Left ventricle myocardium superior (tissue), 1 donor: ENCODE results near the gene PIM1. TPM values are rescaled to one million over a fixed set of nuclear protein-coding genes. Genes with fewer than 3 reads are reported as not detected.

Experiments
- ATAC-seq: fragments of 200-7000 bp; cut with Tn5 transposase; one replicate; pipeline ENCODE4 v1.9.1; 2020; ENCODE audit warnings: mild to moderate bottlenecking, moderate library complexity
- DNase-seq: peaks from one replicate; pipeline ENCODE4 v3.0.0-alpha.2; 2020
- intact Hi-C: fragments of 100-400 bp; cut with micrococcal nuclease; formaldehyde crosslinking; loops from one replicate; pipeline ENCODE4 v1.11.0; 2022
- total RNA-seq: library from RNA; stranded (reverse); fragmentation: NEBNext Ultra II Directional; extraction: Animal tissue kit (Norgen Biotek cat#: 25700); gene quantifications from one replicate; pipeline ENCODE4 v1.2.1, GENCODE V29; 2021
- donor health status: DM: no; HTN: yes; CAD: no; lungs with severe emphysema.

Gene PIM1
- total RNA-seq, 1 donor from 2014 or later = 35.0 TPM

GRCh38 chr6:37207903-37208456 is 38.0 kb downstream of the PIM1 start:
- DNase-seq (peak; percentile 86), ATAC-seq (peak; percentile 70)
- intact Hi-C loops = no loop called here

GRCh38 chr6:37208793-37209192 is 38.8 kb downstream of the PIM1 start:
- DNase-seq = no peak
- no peak for ATAC-seq
- intact Hi-C loops = no loop called here

GRCh38 chr6:37209461-37210205 is 39.7 kb downstream of the PIM1 start:
- DNase-seq (no peak), ATAC-seq (no peak)
- intact Hi-C loops = loop anchor here (10.0 kb wide), 1 partner anchor 185 kb away; no protein-coding TSS in a partner anchor

- ATAC-seq (peak; percentile 86), DNase-seq (no peak)
- intact Hi-C loops = loop anchor here (10.0 kb wide), 1 partner anchor 186 kb away; no protein-coding TSS in a partner anchor
Measured at GRCh38 chr6:37210313-37210968, 40.5 kb downstream of the PIM1 start.

- ATAC-seq (no peak), DNase-seq (no peak)
- intact Hi-C loops = loop anchor here (10.0 kb wide), 1 partner anchor 187 kb away; no protein-coding TSS in a partner anchor
Measured at GRCh38 chr6:37212268-37212667, 42.3 kb downstream of the PIM1 start.

- DNase-seq (no peak), ATAC-seq (no peak)
- intact Hi-C loops = loop anchor here (10.0 kb wide), 1 partner anchor 193 kb away; no protein-coding TSS in a partner anchor
Measured at GRCh38 chr6:37218061-37218460, 48.1 kb downstream of the PIM1 start.

GRCh38 chr6:37218511-37218910 is 48.6 kb downstream of the PIM1 start:
- no peak for ATAC-seq
- intact Hi-C loops = loop anchor here (10.0 kb wide), 1 partner anchor 194 kb away; no protein-coding TSS in a partner anchor
- DNase-seq = no peak

- DNase-seq (no peak), ATAC-seq (no peak)
- intact Hi-C loops = no loop called here
Measured at GRCh38 chr6:37221585-37222124, 51.7 kb downstream of the PIM1 start.

- peak; percentile 86 for DNase-seq
- peak; percentile 96 for ATAC-seq
- intact Hi-C loops = no loop called here
Measured at GRCh38 chr6:37222125-37222967, 52.4 kb downstream of the PIM1 start.

GRCh38 chr6:37222992-37223391 is 53.0 kb downstream of the PIM1 start:
- intact Hi-C loops = no loop called here
- ATAC-seq (no peak), DNase-seq (no peak)

Other genes with a start within 250 kb of the PIM1 start
- 4.1 TPM for gene PI16, start 215.4 kb upstream of the PIM1 start, total RNA-seq
- 216 TPM for gene MTCH1, start 184.0 kb upstream of the PIM1 start, total RNA-seq
- gene FGD2, start 164.5 kb upstream of the PIM1 start, total RNA-seq = 8.0 TPM
- gene TBC1D22B, start 87.6 kb downstream of the PIM1 start, total RNA-seq = 6.3 TPM
- not detected for gene TMEM217, start 88.0 kb downstream of the PIM1 start, total RNA-seq
- 15.7 TPM for gene RNF8, start 183.8 kb downstream of the PIM1 start, total RNA-seq